DOHH2 (cell line): ENCODE data around the gene ALK.

ENCODE experiments used
- H3F3A ChIP-seq: fragments of 200-600 bp; sonication (generic), shearing (Covaris generic); 2 replicates; pipeline ENCODE4 v1.6.0; 2016; ENCODE audit warnings: antibody characterized with exemption, mild to moderate bottlenecking; ENCODE audit not compliant: control insufficient read depth, insufficient read depth
- H3K27ac ChIP-seq: fragments of 200-600 bp; sonication (generic); 2 replicates; pipeline ENCODE4 v1.5.1; 2014; ENCODE audit warnings: low read depth, mild to moderate bottlenecking, low read length, moderate library complexity
- H3K27me3 ChIP-seq: fragments of 200-600 bp; sonication (generic); 2 replicates; pipeline ENCODE4 v1.6.1; 2014; ENCODE audit warnings: mild to moderate bottlenecking, low read length, mixed read lengths; ENCODE audit not compliant: control insufficient read depth
- H3K36me3 ChIP-seq: fragments of 200-600 bp; sonication (generic); 2 replicates; pipeline ENCODE4 v1.6.1; 2014; ENCODE audit warnings: mild to moderate bottlenecking, low read length, moderate library complexity, mixed read lengths; ENCODE audit not compliant: control insufficient read depth
- H3K4me1 ChIP-seq: fragments of 200-600 bp; sonication (generic); 2 replicates; pipeline ENCODE4 v1.6.1; 2014; ENCODE audit warnings: mild to moderate bottlenecking, low read length, mixed read lengths; ENCODE audit not compliant: control insufficient read depth
- H3K4me2 ChIP-seq: fragments of 200-600 bp; sonication (generic); 2 replicates; pipeline ENCODE4 v1.6.0; 2014; ENCODE audit warnings: mild to moderate bottlenecking, low read length, moderate library complexity
- H3K4me3 ChIP-seq: fragments of 200-600 bp; sonication (generic); 2 replicates; pipeline ENCODE4 v1.5.1; 2014; ENCODE audit warnings: mild to moderate bottlenecking, low read length, mixed read lengths
- H3K79me2 ChIP-seq: fragments of 200-600 bp; sonication (generic); 2 replicates; pipeline ENCODE4 v1.6.1; 2014; ENCODE audit warnings: mild to moderate bottlenecking, low read length, mixed read lengths; ENCODE audit not compliant: control insufficient read depth
- H3K9me2 ChIP-seq: fragments of 200-600 bp; sonication (generic); replicated peaks from 2 replicates; pipeline ENCODE4 v1.6.1; 2014; ENCODE audit warnings: mild to moderate bottlenecking, low read length, mixed read lengths; ENCODE audit not compliant: control insufficient read depth
- H3K9me3 ChIP-seq: fragments of 200-600 bp; sonication (generic); 2 replicates; pipeline ENCODE4 v1.6.1; 2014; ENCODE audit warnings: antibody characterized with exemption, low read length, mixed read lengths; ENCODE audit not compliant: control insufficient read depth, insufficient read depth
- H4K20me1 ChIP-seq: fragments of 200-600 bp; sonication (generic); 2 replicates; pipeline ENCODE4 v1.6.0; 2014; ENCODE audit warnings: low read depth, mild to moderate bottlenecking, antibody characterized with exemption, low read length, moderate library complexity; ENCODE audit not compliant: control insufficient read depth, insufficient read depth
- EZH2phosphoT487 ChIP-seq: fragments of 200-600 bp; sonication (generic); IDR thresholded peaks from 2 replicates; pipeline ENCODE4 v1.6.1; 2017; ENCODE audit warnings: borderline replicate concordance, mild to moderate bottlenecking, antibody characterized with exemption, low read length, moderate library complexity, mixed read lengths
- TF ChIP-seq, protein P1 (sequence below): fragments of 200-600 bp; sonication (generic); IDR thresholded peaks from one replicate; pipeline ENCODE4 v1.5.1; 2014; ENCODE audit warnings: antibody characterized with exemption, mild to moderate bottlenecking, low read depth, low read length; ENCODE audit not compliant: poor library complexity, severe bottlenecking

Gene ALK

GRCh38 chr2:29222381-29223179 lies 698.8 kb downstream of the ALK start:
- H3K27ac ChIP-seq = no peak overlapping the region
- no peaks in the 10 kb centered on the region for H3K79me2 ChIP-seq
- no peaks in the 10 kb centered on the region for H3K9me3 ChIP-seq
- H4K20me1 ChIP-seq = no peaks in the 10 kb centered on the region
- no peak overlapping the region for H3K4me2 ChIP-seq
- H3K27me3 ChIP-seq = no peaks in the 10 kb centered on the region
- H3F3A ChIP-seq = no peaks in the 10 kb centered on the region
- H3K9me2 ChIP-seq = no peaks in the 10 kb centered on the region
- H3K4me1 ChIP-seq = no peaks in the 10 kb centered on the region
- no peak for TF ChIP-seq EZH2phosphoT487
- TF ChIP-seq, protein P1, sequence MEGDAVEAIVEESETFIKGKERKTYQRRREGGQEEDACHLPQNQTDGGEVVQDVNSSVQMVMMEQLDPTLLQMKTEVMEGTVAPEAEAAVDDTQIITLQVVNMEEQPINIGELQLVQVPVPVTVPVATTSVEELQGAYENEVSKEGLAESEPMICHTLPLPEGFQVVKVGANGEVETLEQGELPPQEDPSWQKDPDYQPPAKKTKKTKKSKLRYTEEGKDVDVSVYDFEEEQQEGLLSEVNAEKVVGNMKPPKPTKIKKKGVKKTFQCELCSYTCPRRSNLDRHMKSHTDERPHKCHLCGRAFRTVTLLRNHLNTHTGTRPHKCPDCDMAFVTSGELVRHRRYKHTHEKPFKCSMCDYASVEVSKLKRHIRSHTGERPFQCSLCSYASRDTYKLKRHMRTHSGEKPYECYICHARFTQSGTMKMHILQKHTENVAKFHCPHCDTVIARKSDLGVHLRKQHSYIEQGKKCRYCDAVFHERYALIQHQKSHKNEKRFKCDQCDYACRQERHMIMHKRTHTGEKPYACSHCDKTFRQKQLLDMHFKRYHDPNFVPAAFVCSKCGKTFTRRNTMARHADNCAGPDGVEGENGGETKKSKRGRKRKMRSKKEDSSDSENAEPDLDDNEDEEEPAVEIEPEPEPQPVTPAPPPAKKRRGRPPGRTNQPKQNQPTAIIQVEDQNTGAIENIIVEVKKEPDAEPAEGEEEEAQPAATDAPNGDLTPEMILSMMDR = no peak
- no peaks in the 10 kb centered on the region for H3K36me3 ChIP-seq
- no peak overlapping the region for H3K4me3 ChIP-seq

GRCh38 chr2:29220506-29221270 lies 700.7 kb downstream of the ALK start:
- Histone ChIP-seq H3K79me2 (no peaks in the 10 kb centered on the region), H3K4me2 (no peak overlapping the region), H3F3A (no peaks in the 10 kb centered on the region), H3K9me2 (no peaks in the 10 kb centered on the region), H3K4me1 (no peaks in the 10 kb centered on the region), H3K4me3 (no peak overlapping the region), H3K27ac (no peak overlapping the region), H4K20me1 (no peaks in the 10 kb centered on the region), H3K9me3 (no peaks in the 10 kb centered on the region), H3K27me3 (no peaks in the 10 kb centered on the region), H3K36me3 (no peaks in the 10 kb centered on the region)
- TF ChIP-seq, protein P1 = no peak
- no peak for TF ChIP-seq EZH2phosphoT487

DNA sequence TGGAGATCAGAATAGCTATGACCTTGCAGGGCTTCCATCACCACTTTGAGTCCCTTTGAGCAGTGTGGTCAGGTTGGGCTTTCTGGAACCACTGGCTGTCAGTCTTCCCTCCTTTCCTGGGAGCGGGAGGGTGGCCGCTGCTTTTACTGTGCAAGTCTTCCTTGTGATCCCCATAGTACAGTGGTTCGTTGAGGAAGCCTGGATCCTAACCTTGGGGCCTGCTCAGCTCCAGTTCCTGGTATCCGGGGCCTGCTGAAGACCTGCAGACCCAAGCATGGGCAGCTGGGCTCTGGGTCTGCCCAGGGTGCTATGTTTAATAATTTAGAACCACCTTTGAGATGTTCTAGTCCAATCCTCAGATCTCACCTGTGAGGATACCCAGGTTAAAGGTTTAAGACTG lies 702.0 kb downstream of the ALK start:
- Histone ChIP-seq H3F3A (no peaks in the 10 kb centered on the region), H3K79me2 (no peaks in the 10 kb centered on the region), H3K27ac (no peak overlapping the region), H3K9me2 (no peaks in the 10 kb centered on the region), H3K4me2 (no peak overlapping the region), H3K4me1 (no peaks in the 10 kb centered on the region), H3K36me3 (no peaks in the 10 kb centered on the region), H4K20me1 (no peaks in the 10 kb centered on the region), H3K27me3 (no peaks in the 10 kb centered on the region), H3K9me3 (no peaks in the 10 kb centered on the region), H3K4me3 (no peak overlapping the region)
- no peak for TF ChIP-seq EZH2phosphoT487
- TF ChIP-seq, protein P1 = no peak
